ENCODE results near the gene PBOV1. TPM values are rescaled to one million over a fixed set of nuclear protein-coding genes. Genes with fewer than 3 reads are reported as not detected.

PBOV1 gene
- total RNA-seq, 2 experiments from 2014 or later, result not detected

- CTCF ChIA-PET (ENCODE audit: unreplicated experiment), result no interaction called here
- H3K79me2 ChIP-seq (ENCODE audit: insufficient read depth, low read depth, low read length), result no peaks in the 10 kb centered on the region
- H3K4me1 ChIP-seq (ENCODE audit: insufficient read depth, low read length, poor library complexity, severe bottlenecking), result peaks cover 7% of the 10 kb centered on the region
- no peak overlapping the region for H3K4me3 ChIP-seq (ENCODE audit: low read depth, low read length, poor library complexity, severe bottlenecking)
- intact Hi-C loops (cut with micrococcal nuclease; ENCODE audit: unreplicated experiment), result no loop called here
- H3K9me3 ChIP-seq (ENCODE audit: low read length), result no peaks in the 10 kb centered on the region
- no peak overlapping the region for H2AFZ ChIP-seq (ENCODE audit: low read length)
- TF ChIP-seq EZH2phosphoT487 (IDR thresholded peaks at IDR 0.05; ENCODE audit: borderline replicate concordance, low read depth, low read length), result no peak
- no peak for TF ChIP-seq CTCF (conservative IDR thresholded peaks at IDR 0.05; ENCODE audit: low read length)
- DNase-seq (ENCODE audit: low spot score), result no peak
- 0 out of 2 replicates have a peak, but pooled peaks cover 3% of the 10 kb centered on the region for H4K20me1 ChIP-seq (ENCODE audit: insufficient read depth, low read length)
- H3K9me2 ChIP-seq (ENCODE audit: insufficient read depth, low read length), result no peaks in the 10 kb centered on the region
- POLR2A ChIA-PET, result no interaction called here
- BruUV-seq (replicated peaks), result no TSS peak
- H3K27ac ChIP-seq (ENCODE audit: low read depth, low read length, poor library complexity, severe bottlenecking), result no peak overlapping the region
- no peaks in the 10 kb centered on the region for H3K36me3 ChIP-seq (ENCODE audit: insufficient read depth, low read length)
- no peak overlapping the region for H3K4me2 ChIP-seq (ENCODE audit: low read length)
Measured at GRCh38 chr6:138229072-138229471, 10.8 kb upstream of the PBOV1 start.

- CTCF ChIA-PET (ENCODE audit: unreplicated experiment), result no interaction called here
- intact Hi-C loops (cut with micrococcal nuclease; ENCODE audit: unreplicated experiment), result no loop called here
Measured at GRCh38 chr6:138227316-138227781, 9.1 kb upstream of the PBOV1 start.

More at GRCh38 chr6:138227316-138227781, 9.1 kb upstream of the PBOV1 start:
- POLR2A ChIA-PET, result interaction anchor here (0.6 to 0.7 kb wide), 2 partner anchors 43 to 72 kb away, joined by 3 to 4 read pairs; no protein-coding TSS in a partner anchor
- Histone ChIP-seq H3K36me3 (ENCODE audit: insufficient read depth, low read length) (no peaks in the 10 kb centered on the region), H3K4me1 (ENCODE audit: insufficient read depth, low read length, poor library complexity, severe bottlenecking) (peaks cover 7% of the 10 kb centered on the region), H3K4me3 (ENCODE audit: low read depth, low read length, poor library complexity, severe bottlenecking) (no peak overlapping the region), H3K9me2 (ENCODE audit: insufficient read depth, low read length) (no peaks in the 10 kb centered on the region), H2AFZ (ENCODE audit: low read length) (no peak overlapping the region), H3K27ac (ENCODE audit: low read depth, low read length, poor library complexity, severe bottlenecking) (no peak overlapping the region), H3K79me2 (ENCODE audit: insufficient read depth, low read depth, low read length) (no peaks in the 10 kb centered on the region), H4K20me1 (ENCODE audit: insufficient read depth, low read length) (0 out of 2 replicates have a peak, but pooled peaks cover 3% of the 10 kb centered on the region), H3K4me2 (ENCODE audit: low read length) (no peak overlapping the region), H3K9me3 (ENCODE audit: low read length) (no peaks in the 10 kb centered on the region)
- DNase-seq (ENCODE audit: low spot score), result no peak
- no peak for TF ChIP-seq CTCF (conservative IDR thresholded peaks at IDR 0.05; ENCODE audit: low read length)
- TF ChIP-seq EZH2phosphoT487 (IDR thresholded peaks at IDR 0.05; ENCODE audit: borderline replicate concordance, low read depth, low read length), result no peak
- no TSS peak for BruUV-seq (replicated peaks)

Data from OCI-LY7 (cell line).